IMR-90 (cell line): ENCODE data around the gene BTG2. TPM values are rescaled to one million over a fixed set of nuclear protein-coding genes. Genes with fewer than 3 reads are reported as not detected.

Source experiments
- ATAC-seq: fragments of 200-7000 bp; cut with Tn5 transposase; 2 replicates; pipeline ENCODE4 v1.9.1; 2020; ENCODE audit warnings: low read depth, mild to moderate bottlenecking, moderate library complexity
- BruUV-seq: library from RNA; stranded (reverse); fragments of 400-500 nt; replicated peaks from 2 replicates; lab custom pipeline; 2021; lab: Mats Ljungman, UMichigan
- CTCF ChIA-PET: fragments of 300-600 bp; formaldehyde crosslinking; extraction: SDS; loops from one replicate; lab custom pipeline; 2021; ENCODE audit warnings: antibody characterized with exemption; lab: Yijun Ruan, JAX
- POLR2A ChIA-PET: fragments of 300-600 bp; sonication (Branson Sonifier 250); formaldehyde crosslinking; loops from one replicate; lab custom pipeline; 2022; ENCODE audit warnings: antibody characterized with exemption; ENCODE audit not compliant: unreplicated experiment; lab: Charles Lee
- DNase-seq: peaks from one replicate; pipeline ENCODE4 v3.0.0; 2013
- H2AFZ ChIP-seq: replicated peaks from 2 replicates; pipeline ENCODE3; 2013; ENCODE audit warnings: low read length, mild to moderate bottlenecking; ENCODE audit not compliant: poor library complexity
- H2AK5ac ChIP-seq: 2 replicates; pipeline ENCODE4 v1.6.1; 2013; ENCODE audit warnings: low read depth, low read length, inconsistent platforms
- H2AK9ac ChIP-seq: replicated peaks from 2 replicates; pipeline ENCODE3; 2013; ENCODE audit warnings: mild to moderate bottlenecking, low read depth, low read length, moderate library complexity; ENCODE audit not compliant: poor library complexity
- H2BK120ac ChIP-seq: 2 replicates; pipeline ENCODE4 v1.6.1; 2013; ENCODE audit warnings: low read depth, low read length, inconsistent platforms
- H2BK15ac ChIP-seq: 3 replicates; pipeline ENCODE4 v1.6.1; 2013; ENCODE audit warnings: low read depth, low read length, inconsistent platforms
- H2BK20ac ChIP-seq: 2 replicates; pipeline ENCODE4 v1.6.1; 2013; ENCODE audit warnings: low read depth, mild to moderate bottlenecking, inconsistent platforms, low read length, moderate library complexity
- H2BK5ac ChIP-seq: 2 replicates; pipeline ENCODE4 v1.6.1; 2013; ENCODE audit warnings: mild to moderate bottlenecking, low read depth, low read length, inconsistent platforms; ENCODE audit not compliant: poor library complexity, severe bottlenecking
- H3K14ac ChIP-seq: replicated peaks from 2 replicates; pipeline ENCODE4 v1.6.1; 2013; ENCODE audit warnings: low read depth, low read length, inconsistent platforms
- H3K18ac ChIP-seq: 2 replicates; pipeline ENCODE4 v1.6.1; 2013; ENCODE audit warnings: low read depth, low read length, control low read depth
- H3K23ac ChIP-seq: 2 replicates; pipeline ENCODE4 v1.6.1; 2013; ENCODE audit warnings: low read depth, low read length, inconsistent platforms
- H3K27ac ChIP-seq: 2 replicates; pipeline ENCODE4 v1.5.1; 2013; ENCODE audit warnings: mild to moderate bottlenecking, control low read depth, low read length; ENCODE audit not compliant: insufficient read depth
- H3K27me3 ChIP-seq: 2 replicates; pipeline ENCODE4 v1.6.1; 2013; ENCODE audit warnings: low read length; ENCODE audit not compliant: control insufficient read depth, insufficient read depth
- H3K36me3 ChIP-seq: 2 replicates; pipeline ENCODE4 v1.6.1; 2013; ENCODE audit warnings: low read length, mixed read lengths; ENCODE audit not compliant: control insufficient read depth, insufficient read depth
- H3K4ac ChIP-seq: 2 replicates; pipeline ENCODE4 v1.6.1; 2013; ENCODE audit warnings: low read depth, low read length, inconsistent platforms
- H3K4me1 ChIP-seq: 2 replicates; pipeline ENCODE4 v1.6.1; 2013; ENCODE audit warnings: low read length, mixed read lengths; ENCODE audit not compliant: control insufficient read depth, insufficient read depth
- H3K4me2 ChIP-seq: 2 replicates; pipeline ENCODE4 v1.6.1; 2013; ENCODE audit warnings: low read depth, mild to moderate bottlenecking, control low read depth, low read length, moderate library complexity
- H3K4me3 ChIP-seq: 2 replicates; pipeline ENCODE4 v1.5.1; 2013; ENCODE audit warnings: low read depth, mild to moderate bottlenecking, control low read depth, low read length, moderate library complexity; ENCODE audit not compliant: insufficient read depth
- H3K56ac ChIP-seq: 2 replicates; pipeline ENCODE4 v1.6.1; 2013; ENCODE audit warnings: low read length, inconsistent platforms; ENCODE audit not compliant: insufficient read depth; ENCODE audit errors: extremely low read depth
- H3K79me1 ChIP-seq, 2 experiments: 2 replicates each; pipeline ENCODE4 v1.6.1; 2013; ENCODE audit warnings: low read length in 2 of 2, inconsistent platforms in 1 of 2, low read depth in 1 of 2
- H3K9ac ChIP-seq: 2 replicates; pipeline ENCODE4 v1.6.1; 2013; ENCODE audit warnings: low read depth, low read length, control low read depth
- H3K9me1 ChIP-seq: 2 replicates; pipeline ENCODE4 v1.6.1; 2013; ENCODE audit warnings: low read length, inconsistent platforms; ENCODE audit not compliant: insufficient read depth
- H3K9me3 ChIP-seq: 2 replicates; pipeline ENCODE4 v1.6.1; 2013; ENCODE audit warnings: low read length; ENCODE audit not compliant: control insufficient read depth, insufficient read depth
- H4K20me1 ChIP-seq: 2 replicates; pipeline ENCODE4 v1.6.1; 2013; ENCODE audit warnings: low read length, inconsistent platforms; ENCODE audit not compliant: insufficient read depth
- H4K5ac ChIP-seq: 2 replicates; pipeline ENCODE4 v1.6.1; 2013; ENCODE audit warnings: mild to moderate bottlenecking, low read depth, low read length, control low read depth
- H4K8ac ChIP-seq, 2 experiments: 2 replicates each; pipeline ENCODE4 v1.6.1; 2013; ENCODE audit warnings: low read depth in 2 of 2, low read length in 2 of 2, control low read depth in 1 of 2, inconsistent platforms in 1 of 2
- H4K91ac ChIP-seq: 2 replicates; pipeline ENCODE4 v1.6.1; 2013; ENCODE audit warnings: low read depth, low read length, inconsistent platforms; ENCODE audit not compliant: insufficient read depth
- CEBPB ChIP-seq: IDR thresholded peaks from 2 replicates; pipeline ENCODE4 v1.6.1; 2012; ENCODE audit warnings: low read depth, low read length, improper control_type of control experiment
- CHD1 ChIP-seq: IDR thresholded peaks from 2 replicates; pipeline ENCODE4 v1.6.1; 2012; ENCODE audit warnings: low read depth, low read length, improper control_type of control experiment
- FOS ChIP-seq: fragments of 150-350 bp; IDR thresholded peaks from 2 replicates; pipeline ENCODE4 v1.6.1; 2016; ENCODE audit warnings: low read depth, low read length
- MAFK ChIP-seq: IDR thresholded peaks from 2 replicates; pipeline ENCODE4 v1.6.1; 2012; ENCODE audit warnings: low read depth, low read length, improper control_type of control experiment
- MAZ ChIP-seq: IDR thresholded peaks from 2 replicates; pipeline ENCODE4 v1.6.1; 2012; ENCODE audit warnings: low read depth, mild to moderate bottlenecking, low read length, improper control_type of control experiment, moderate library complexity, borderline replicate concordance
- NFE2L2 ChIP-seq: fragments of 150-350 bp; IDR thresholded peaks from 2 replicates; pipeline ENCODE4 v1.6.1; 2016; ENCODE audit warnings: low read depth, mild to moderate bottlenecking, low read length
- POLR2A ChIP-seq: IDR thresholded peaks from 2 replicates; pipeline ENCODE4 v1.6.1; 2012; ENCODE audit warnings: mild to moderate bottlenecking, low read depth, low read length
- RAD21 ChIP-seq: IDR thresholded peaks from 2 replicates; pipeline ENCODE4 v1.6.1; 2012; ENCODE audit warnings: low read length, improper control_type of control experiment
- SMC3 ChIP-seq: fragments of 150-350 bp; IDR thresholded peaks from 2 replicates; pipeline ENCODE4 v1.6.1; 2016; ENCODE audit warnings: low read depth, mild to moderate bottlenecking, antibody characterized with exemption, low read length, moderate library complexity
- WGBS, 2 experiments: methylation state at CpG; one replicate each; pipeline versions ENCODE4 v1.1.5 to v1.1.7; 2013; ENCODE audit warnings: missing lambda C conversion rate in 2 of 2; ENCODE audit not compliant: insufficient read length in 1 of 2; ENCODE audit errors: extremely low coverage in 2 of 2; 5-methylcytosine and 5-hydroxymethylcytosine counted together
- dilution Hi-C: fragments of 300-500 bp; cut with HindIII; formaldehyde crosslinking; loops from one replicate; pipeline ENCODE4 v1.14.3; 2018; ENCODE audit warnings: low sequenced_read_pairs; ENCODE audit not compliant: unreplicated experiment
- in situ Hi-C: fragments of 300-500 bp; cut with MboI; formaldehyde crosslinking; loops from 3 replicates; pipeline ENCODE4 v1.14.3; 2019; ENCODE audit warnings: low sequenced_read_pairs, inconsistent platforms, mixed read lengths
- intact Hi-C: fragments of 100-400 bp; cut with micrococcal nuclease; formaldehyde crosslinking; loops from 2 replicates; pipeline ENCODE4 v1.10.0; 2022
- polyA plus RNA-seq, 3 experiments: library from polyadenylated mRNA; depleted of rRNA; stranded (reverse); fragments of >200 nt; gene quantifications; 2 replicates each; pipeline ENCODE4 v1.2.3, GENCODE V29; 2012; ENCODE audit warnings: low replicate concordance in 1 of 3
- total RNA-seq: library from RNA; depleted of rRNA; stranded (reverse); fragments of >200 nt; gene quantifications from 2 replicates; pipeline ENCODE4 v1.2.3, GENCODE V29; 2012
- TF ChIP-seq, protein P1 (sequence below): fragments of 150-350 bp; IDR thresholded peaks from 2 replicates; pipeline ENCODE4 v1.6.1; 2017; ENCODE audit warnings: mild to moderate bottlenecking, antibody characterized with exemption, low read length, low read depth
- TF ChIP-seq, protein P2 (sequence below): conservative IDR thresholded peaks from 2 replicates; pipeline ENCODE4 v1.5.1; 2012; ENCODE audit warnings: mild to moderate bottlenecking, low read depth, low read length, improper control_type of control experiment

The BTG2 gene
- total and polyA plus RNA-seq, 2 of the 4 experiments (the other 2 are of a cell fraction): 8.4 to 18.8 TPM

DNA sequence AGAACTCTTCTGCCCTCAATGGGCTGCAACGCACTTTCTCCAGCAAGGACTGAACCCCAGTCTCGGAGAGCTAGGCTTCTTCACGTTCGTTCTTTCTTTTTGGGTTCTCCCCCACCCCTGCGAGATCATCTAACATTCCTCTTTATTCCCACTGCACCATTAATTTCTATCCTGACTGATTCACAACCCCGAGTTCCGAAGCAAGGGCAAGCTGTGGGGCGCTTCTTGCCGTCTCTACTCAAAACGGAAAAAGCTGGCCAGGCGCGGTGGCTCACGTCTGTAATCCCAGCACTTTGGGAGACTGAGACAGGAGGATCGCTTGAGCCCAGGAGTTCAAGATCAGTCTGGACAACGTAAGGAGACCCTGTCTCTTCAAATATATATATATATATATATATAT is 37.4 kb upstream of the BTG2 start (continued):
- TF ChIP-seq MAFK: no peak
- TF ChIP-seq NFE2L2: no peak
- no peak for TF ChIP-seq RAD21
- TF ChIP-seq CHD1: no peak

DNA sequence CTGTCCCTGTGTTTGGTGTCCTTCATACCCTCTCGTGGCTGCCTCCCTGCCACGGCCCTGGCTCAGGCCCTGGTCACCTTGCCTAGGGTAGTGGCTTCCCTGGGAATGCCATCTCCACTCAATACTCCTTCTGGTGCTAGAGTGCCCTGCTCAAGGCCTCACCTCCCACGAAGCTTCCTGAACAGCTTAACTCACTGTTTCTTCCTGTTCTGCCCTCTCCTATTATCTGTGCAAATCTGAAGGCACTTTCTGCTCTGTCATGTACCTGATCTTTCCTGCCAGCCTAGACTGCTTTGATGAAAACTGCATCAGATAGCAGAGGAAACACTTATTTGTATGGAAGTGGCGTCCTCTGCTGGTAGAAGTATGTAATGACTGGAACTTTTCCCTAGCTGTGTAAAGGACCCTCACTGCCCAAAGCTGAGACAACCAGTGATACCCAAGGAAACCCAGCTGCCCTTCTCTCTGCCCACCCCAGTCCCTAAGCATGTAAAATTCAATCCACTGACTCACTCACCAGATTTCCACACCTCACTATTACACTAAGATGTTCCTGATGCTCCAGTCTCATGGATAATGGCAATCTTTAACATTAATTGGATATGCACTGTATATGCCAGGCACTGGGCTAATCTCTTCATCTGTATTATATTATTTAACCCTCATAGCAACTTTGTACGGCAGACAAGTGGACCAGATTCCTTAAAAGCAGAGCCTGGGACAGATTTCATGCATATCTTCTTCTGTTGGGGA is 36.2 kb upstream of the BTG2 start:
- ChIA-PET POLR2A (no interaction called here), CTCF (interaction anchor here (0.6 to 2.7 kb wide), 13 partner anchors 10 to 245 kb away, joined by 3 to 7 read pairs (median 4); partner anchors contain the start of gene FMOD)
- H3K56ac ChIP-seq: no peak overlapping the region
- peaks cover 3% of the 10 kb centered on the region for H3K27me3 ChIP-seq
- H2BK5ac ChIP-seq: no peak overlapping the region
- intact Hi-C loops: loop anchor here (1.0 to 5.0 kb wide), 2 partner anchors 152 to 230 kb away; no protein-coding TSS in a partner anchor
- H4K20me1 ChIP-seq: no peaks in the 10 kb centered on the region
- peak; percentile 61 for ATAC-seq
- no peak overlapping the region for H2BK15ac ChIP-seq
- H3K4ac ChIP-seq: no peak overlapping the region
- no peak overlapping the region for H3K27ac ChIP-seq
- H4K91ac ChIP-seq: no peak overlapping the region
- H3K79me1 ChIP-seq: no peaks in the 10 kb centered on the region
- dilution Hi-C loops: no loop called here
- TF ChIP-seq, protein P1, sequence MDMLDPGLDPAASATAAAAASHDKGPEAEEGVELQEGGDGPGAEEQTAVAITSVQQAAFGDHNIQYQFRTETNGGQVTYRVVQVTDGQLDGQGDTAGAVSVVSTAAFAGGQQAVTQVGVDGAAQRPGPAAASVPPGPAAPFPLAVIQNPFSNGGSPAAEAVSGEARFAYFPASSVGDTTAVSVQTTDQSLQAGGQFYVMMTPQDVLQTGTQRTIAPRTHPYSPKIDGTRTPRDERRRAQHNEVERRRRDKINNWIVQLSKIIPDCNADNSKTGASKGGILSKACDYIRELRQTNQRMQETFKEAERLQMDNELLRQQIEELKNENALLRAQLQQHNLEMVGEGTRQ: no peak
- TF ChIP-seq RAD21 (peak; percentile 82), CEBPB (no peak), CHD1 (no peak), SMC3 (peak; percentile 69), MAFK (no peak), FOS (no peak), POLR2A (no peak), MAZ (no peak)
- TF ChIP-seq, protein P2, sequence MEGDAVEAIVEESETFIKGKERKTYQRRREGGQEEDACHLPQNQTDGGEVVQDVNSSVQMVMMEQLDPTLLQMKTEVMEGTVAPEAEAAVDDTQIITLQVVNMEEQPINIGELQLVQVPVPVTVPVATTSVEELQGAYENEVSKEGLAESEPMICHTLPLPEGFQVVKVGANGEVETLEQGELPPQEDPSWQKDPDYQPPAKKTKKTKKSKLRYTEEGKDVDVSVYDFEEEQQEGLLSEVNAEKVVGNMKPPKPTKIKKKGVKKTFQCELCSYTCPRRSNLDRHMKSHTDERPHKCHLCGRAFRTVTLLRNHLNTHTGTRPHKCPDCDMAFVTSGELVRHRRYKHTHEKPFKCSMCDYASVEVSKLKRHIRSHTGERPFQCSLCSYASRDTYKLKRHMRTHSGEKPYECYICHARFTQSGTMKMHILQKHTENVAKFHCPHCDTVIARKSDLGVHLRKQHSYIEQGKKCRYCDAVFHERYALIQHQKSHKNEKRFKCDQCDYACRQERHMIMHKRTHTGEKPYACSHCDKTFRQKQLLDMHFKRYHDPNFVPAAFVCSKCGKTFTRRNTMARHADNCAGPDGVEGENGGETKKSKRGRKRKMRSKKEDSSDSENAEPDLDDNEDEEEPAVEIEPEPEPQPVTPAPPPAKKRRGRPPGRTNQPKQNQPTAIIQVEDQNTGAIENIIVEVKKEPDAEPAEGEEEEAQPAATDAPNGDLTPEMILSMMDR: peak; percentile 93
- H2BK20ac ChIP-seq: no peak overlapping the region
- no TSS peak for BruUV-seq
- peak overlapping the region; percentile 39 for H2AK9ac ChIP-seq
- peak overlapping the region in 1 of 2 experiments; percentile 45; a peak in 1 of 4 replicates for H4K8ac ChIP-seq
- H2BK120ac ChIP-seq: no peak overlapping the region
- H2AFZ ChIP-seq: peak overlapping the region; percentile 58
- no peaks in the 10 kb centered on the region for H3K9me1 ChIP-seq
- H3K18ac ChIP-seq: no peak overlapping the region
- H3K36me3 ChIP-seq: no peaks in the 10 kb centered on the region
- H3K14ac ChIP-seq: no peak overlapping the region
- H3K4me1 ChIP-seq: 0 out of 2 replicates have a peak, but pooled peaks cover 3% of the 10 kb centered on the region
- peak; percentile 77 for DNase-seq
- H3K9ac ChIP-seq: no peak overlapping the region
- H3K4me2 ChIP-seq: no peak overlapping the region
- in situ Hi-C loops: no loop called here
- WGBS, 2 experiments: 0% methylated on average over 2 of the region's 5 CpGs; no CpG with 5 or more reads in 1 of the 2 experiments
- no peaks in the 10 kb centered on the region for H3K9me3 ChIP-seq
- no peak overlapping the region for H3K23ac ChIP-seq
- H3K4me3 ChIP-seq: no peak overlapping the region
- no peak overlapping the region for H4K5ac ChIP-seq
- peak overlapping the region; percentile 63; the same call in 1 of the 2 replicates for H2AK5ac ChIP-seq
